Activated CD8-positive, alpha-beta memory T cell treated with anti-CD3 and anti-CD28 coated beads for 1 hour (primary cell): ENCODE results near the gene DCAF4.
A peak's percentile ranks its signal among the peaks of the same experiment; 100 is the strongest.
"Not testable (repeated sequence)": the region's sequence is repeated elsewhere in the genome, so short reads cannot be mapped to it uniquely, and the experiment has no call there.

Experiments
- DNase-seq, 2 donors: peaks; one replicate each; pipeline ENCODE4 v3.0.0-alpha.2; 2020; ENCODE audit warnings: low read depth in 1 of 2; ENCODE audit errors: extremely low read depth in 1 of 2

Gene DCAF4

DNA sequence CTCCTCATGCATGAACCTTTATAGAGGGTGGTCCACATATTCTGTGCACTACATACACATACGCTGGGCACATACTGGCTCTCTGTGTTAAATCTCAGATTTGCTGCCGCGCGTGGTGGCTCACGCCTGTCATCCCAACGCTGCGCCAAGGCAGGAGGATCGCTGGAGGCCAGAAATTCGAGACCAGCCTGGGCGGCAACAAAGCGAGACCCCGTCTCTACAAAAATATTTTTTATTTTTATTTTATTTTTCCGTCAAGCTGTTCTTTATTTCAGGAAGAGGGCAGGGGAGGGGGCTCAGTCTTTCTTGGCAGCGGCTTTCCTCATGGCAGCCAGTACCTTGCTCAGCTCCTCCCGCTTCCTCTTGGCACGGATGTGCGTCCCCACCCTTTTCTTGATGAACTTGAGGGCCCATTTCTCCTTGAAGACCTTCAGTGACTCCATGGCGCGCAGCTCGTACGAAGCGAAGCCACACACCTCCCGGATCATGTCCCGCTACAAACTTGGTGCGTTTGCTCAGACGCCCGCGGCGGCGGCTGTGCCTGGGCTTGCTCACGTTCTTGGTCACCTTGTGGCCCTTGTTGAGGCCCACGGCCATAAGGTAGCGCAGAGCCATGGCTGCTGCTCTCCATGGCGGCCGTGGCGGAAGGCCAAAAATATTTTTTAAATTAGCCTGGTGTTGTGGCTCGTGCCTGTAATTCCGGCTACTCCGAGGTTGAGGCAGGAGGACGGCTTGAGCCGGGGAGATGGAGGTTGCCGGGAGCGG lies 3.2 kb downstream of the DCAF4 start:
- no peak for DNase-seq

DNA sequence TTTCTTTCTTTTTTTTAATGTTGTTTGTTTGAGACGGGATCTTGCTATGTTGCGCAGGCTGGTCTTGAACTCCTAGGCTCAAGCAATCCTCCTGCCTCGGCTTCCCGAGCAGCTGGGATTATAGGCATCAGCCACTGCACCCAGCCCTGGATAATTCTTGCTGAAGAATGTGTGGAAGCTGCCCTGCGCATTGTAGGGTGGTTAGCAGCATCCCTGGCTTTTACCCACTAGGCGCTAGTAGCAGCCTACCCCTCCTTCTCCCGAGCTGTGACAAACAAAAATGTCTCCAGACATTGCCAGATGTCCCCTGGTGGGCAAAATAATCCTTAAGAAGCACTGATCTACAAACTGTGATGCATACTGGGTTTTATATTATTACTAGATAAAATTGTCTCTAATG lies 6.6 kb downstream of the DCAF4 start:
- DNase-seq: no peak

DNA sequence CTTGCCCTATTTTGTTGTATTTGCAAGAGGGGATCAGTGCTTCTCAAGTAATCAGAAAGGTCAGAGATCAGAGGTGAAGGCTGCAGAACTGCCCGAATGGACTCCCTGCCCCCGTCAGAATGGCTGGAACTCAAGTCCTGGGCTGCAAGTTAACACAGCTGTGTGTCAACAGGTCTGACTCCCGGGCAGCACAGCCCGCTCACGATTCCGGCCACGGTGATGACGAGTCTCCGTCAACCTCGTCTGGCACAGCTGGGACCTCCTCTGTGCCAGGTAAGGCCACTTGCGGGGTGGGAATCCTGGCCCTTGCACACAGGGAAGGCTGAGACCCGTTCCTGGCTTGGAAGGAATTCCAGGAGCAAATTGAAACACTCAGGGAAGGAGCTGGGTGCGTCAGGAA lies 13.4 kb downstream of the DCAF4 start:
- no peak for DNase-seq

DNA sequence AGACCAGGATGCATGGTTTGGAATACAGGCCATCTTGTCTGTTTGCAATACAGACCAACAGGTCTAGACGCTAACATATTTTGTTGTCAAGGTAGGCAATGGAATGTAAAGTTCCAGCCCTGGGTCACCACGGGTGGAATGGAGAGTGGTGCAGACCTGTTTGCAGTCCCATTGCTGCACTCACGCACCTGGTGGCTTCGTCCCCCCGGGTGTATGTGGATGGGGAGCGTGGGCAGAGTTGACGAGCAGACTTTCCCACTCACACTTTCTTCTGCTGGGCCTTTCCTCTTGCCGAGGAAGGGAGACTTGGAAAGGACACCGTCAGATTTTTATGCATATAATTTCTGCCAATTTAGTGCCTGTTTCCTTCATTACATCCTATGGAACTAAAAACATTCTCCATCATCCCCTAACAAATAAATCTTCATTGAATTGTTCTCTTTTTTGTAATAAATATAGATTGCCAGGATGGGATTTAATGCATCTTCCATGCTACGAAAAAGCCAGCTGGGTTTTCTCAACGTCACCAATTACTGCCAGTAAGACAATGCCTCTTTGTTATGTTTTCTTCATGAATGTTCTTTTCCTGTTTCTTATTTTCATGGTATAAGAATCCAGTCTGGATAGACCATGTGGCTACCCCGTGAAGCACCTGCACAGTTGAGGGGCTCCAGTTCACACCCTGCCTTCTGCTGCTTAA lies 15.2 kb downstream of the DCAF4 start:
- no peak for DNase-seq

- DNase-seq: no peak
Observed at GRCh38 chr14:72942934-72943333, 16.7 kb downstream of the DCAF4 start.

DNA sequence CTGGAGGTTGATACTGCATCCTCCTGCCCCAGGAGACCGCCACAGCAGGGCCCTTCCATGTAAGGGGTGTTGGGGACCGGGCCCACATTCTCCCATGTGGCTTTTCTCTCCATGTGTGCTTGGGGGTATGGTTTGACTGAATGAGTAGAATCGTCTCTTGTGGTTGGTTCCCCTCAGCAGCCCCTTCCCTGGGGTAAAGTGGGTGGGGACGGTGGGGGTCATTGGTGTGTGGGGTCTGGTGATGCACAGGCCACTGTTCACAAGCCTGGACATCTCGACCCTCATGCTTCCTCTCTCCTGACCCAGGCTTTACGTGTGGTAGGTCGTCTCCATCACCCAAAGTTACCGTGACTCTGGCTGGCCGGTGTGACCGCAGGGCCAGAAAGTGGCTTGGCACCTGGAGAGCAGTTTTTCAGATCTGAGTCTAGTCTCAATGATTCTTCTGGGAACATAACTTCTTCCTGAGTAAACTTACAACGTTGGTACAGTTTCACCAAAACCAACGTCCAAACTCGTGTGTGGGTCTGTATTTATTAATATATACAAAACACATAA lies 17.7 kb downstream of the DCAF4 start:
- no peak for DNase-seq

GRCh38 chr14:72945356-72946027 lies 19.2 kb downstream of the DCAF4 start:
- no peak for DNase-seq

DNA sequence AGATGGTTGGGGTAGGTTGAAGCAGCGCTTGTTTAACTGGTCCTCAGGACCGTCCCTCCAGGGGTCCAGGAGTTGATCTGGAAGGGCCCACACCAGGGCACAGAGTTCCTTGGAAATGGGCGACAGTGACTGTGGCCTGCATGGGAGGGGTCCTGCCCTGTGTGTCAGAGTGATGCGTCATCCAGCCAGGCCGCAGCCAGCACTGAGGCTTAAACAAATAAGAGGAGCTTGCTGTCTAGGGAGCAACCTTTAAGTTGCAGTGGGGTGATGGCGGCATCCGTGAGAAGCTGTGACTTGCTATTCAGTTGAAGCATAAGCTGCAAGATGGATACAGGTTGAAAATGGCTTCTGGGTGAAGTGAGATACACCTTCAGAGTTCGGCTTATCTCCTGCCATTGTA lies 20.2 kb downstream of the DCAF4 start:
- DNase-seq: no peak

GRCh38 chr14:72947366-72948160 lies 21.3 kb downstream of the DCAF4 start:
- no peak for DNase-seq

DNA sequence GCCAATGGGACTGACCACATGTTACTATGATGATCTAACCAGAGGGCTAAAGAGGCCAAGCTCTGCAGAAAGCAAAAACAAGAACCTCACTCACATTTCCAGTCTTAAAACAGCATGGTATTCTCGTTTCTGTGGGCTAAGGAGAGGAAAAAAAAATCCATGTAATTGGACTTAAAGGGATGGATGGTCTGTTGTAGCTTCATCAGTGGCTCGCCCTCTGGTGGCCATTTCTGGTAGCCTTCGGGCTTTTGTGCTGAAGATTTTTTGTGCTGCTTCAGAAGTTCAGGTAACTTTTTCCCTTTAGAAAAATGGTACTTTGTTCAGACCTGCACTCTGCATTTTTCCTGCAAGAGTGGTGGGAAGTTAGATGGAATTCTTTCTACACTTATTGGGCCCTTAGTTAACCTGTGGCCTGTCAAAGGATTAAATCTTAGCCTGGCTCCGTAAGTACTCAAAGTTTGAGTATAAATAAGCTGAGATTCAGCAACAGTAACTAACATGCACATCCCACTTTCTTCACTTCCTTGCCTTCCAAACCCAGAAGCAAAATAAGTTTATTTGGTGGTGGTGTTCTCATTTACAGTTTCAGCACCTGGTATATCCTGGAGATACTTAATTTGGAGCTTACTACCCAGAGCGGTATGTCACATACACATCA lies 22.3 kb downstream of the DCAF4 start:
- DNase-seq: peak in 1 of 2 donors; percentile 53

DNA sequence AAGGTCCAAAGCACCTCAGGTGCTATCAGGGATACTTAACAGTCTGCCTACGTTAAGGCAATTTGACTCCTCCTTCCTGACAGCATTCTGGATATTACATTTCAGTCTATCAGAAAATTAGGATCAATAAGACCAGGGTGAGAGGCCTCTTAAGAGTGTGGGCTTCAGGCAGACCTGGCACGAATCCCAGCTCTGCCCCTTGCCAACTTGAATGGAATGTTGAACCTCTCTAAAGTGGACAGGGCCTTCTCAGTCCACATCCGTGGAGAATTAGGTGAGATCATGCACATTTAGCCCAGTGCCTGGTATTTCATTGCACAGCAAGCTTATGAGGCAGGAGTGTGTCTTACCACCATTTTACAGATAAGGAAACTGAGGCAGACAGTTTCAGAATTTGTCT lies 25.9 kb downstream of the DCAF4 start:
- DNase-seq: no peak

DNA sequence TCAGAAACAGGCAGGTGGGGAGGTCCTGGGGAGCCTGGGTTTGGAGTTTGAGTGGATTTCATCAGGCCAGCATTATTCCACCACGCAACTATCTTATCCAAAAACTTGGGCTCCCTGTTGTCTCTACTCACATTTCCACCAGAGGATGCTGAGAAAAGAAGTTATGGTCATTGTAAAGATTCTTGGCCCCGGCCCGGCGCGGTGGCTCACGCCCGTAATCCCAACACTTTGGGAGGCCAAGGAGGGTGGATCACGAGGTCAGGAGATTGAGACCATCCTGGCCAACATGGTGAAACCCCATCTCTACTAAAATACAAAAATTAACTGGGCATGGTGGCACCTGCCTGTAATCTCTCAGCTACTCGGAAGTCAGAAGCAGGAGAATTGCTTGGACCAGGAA lies 30.5 kb downstream of the DCAF4 start:
- not testable (repeated sequence) for DNase-seq

GRCh38 chr14:72957213-72957612 lies 30.9 kb downstream of the DCAF4 start:
- no peak for DNase-seq

- DNase-seq: no peak
Observed at GRCh38 chr14:72958548-72958947, 32.3 kb downstream of the DCAF4 start.

DNA sequence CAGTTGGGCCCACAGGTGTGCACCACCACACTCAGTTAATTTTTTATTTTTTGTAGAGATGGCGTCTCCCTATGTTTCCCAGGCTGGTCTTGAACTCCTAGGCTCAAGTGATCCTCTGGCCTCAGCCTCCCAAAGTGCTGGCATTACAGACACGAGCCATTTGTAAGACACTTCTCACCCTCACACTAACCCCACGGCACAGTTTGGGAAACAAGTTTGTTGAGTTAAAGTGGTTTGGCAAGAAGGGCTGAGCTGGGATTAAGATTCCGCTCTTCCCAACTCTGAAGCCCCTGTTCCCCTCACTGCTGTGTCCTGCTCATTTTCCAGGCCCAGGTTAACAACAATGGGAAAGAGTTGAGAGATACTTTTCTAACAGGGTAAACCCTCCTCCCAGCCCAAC lies 34.8 kb downstream of the DCAF4 start:
- DNase-seq: not testable (repeated sequence)

DNA sequence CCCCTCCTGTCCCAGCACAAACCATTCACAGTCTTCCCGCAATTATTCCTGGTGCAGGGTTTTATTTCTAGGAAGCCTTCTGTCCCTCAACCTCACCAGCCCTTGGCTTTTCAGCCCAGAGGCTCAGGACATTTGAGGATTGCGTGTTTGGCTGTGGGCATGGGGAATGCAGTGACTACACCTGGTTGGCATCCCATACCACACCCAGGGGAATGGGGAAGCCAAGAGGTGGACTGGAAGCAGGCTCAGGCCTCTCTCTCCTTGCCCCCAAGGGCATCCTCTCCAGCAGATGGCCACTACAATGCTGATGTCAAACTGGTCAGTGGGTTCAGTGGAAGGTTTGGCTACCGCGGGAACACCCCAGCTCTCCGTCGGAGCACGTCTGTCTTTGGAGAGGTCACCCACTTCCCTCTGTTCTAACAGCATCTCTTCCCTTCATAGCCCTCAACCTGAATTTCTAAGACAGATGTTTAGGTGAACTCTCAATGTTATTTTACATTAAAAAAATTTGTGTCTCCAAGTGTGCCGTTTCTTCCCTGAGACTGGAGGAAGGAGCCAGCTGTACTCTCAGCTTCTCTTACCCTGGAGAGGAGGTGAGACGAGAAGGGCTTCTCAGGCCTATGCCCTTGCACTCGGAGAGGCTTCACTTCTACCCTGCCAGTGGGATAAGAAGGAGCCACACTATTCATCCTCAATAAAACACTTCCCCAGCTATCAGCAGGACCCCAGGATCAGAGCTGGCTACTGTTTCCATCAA lies 35.5 kb downstream of the DCAF4 start:
- DNase-seq: no peak

DNA sequence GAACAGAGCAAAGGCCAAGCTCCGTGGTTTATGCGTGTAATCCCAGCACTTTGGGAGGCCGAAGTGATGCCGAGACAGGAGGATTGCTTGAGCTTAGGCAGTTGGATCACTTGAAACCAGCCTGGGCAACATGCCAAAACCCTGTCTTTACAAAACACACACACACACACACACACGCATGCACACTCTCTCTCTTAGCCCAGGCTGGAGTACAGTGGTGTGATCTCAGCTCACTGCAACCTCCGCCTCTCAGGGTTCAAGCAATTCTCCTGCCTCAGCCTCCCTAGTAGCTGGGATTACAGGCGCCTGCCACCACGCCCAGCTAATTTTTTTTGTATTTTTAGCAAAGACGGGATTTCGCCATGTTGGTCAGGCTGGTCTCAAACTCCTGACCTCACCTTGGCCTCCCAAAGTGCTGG lies 36.1 kb downstream of the DCAF4 start:
- DNase-seq: not testable (repeated sequence)

GRCh38 chr14:72962829-72963312 lies 36.6 kb downstream of the DCAF4 start:
- DNase-seq: no peak

DNA sequence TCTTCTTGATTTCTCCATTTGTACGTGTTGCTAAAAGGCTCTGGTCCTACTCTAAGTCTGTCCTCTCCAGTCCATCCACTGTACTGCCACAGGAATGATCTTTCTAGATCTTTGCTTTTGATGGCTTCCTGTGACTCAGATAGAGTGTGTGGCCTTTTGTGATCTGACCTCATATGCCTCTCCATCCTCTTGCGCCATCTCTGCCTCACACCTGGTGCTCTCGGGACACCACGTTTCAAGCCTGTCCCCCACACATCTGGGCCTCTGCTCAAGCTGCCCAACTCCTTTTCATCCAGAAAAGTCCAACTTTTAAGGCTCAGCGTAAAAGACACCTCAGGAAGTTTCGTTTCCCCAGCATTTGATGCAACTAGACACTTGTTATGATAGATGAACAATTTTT lies 39.0 kb downstream of the DCAF4 start:
- no peak for DNase-seq
